ENCODE results near the gene EXOC6B.

GRCh38 chr2:72710418-72711152, 115.2 kb downstream of the EXOC6B start:
- no peak for TF ChIP-seq JUN (IDR thresholded peaks at IDR 0.05; ENCODE audit: low read depth, low read length)
- TF ChIP-seq YY1 (IDR thresholded peaks at IDR 0.05; ENCODE audit: low read depth, low read length) = no peak
